ENCODE results near the gene PTH2.

- TF ChIP-seq CTCF (IDR thresholded peaks at IDR 0.05; ENCODE audit: low read length) (no peak), EZH2phosphoT487 (IDR thresholded peaks at IDR 0.05; ENCODE audit: low read length) (no peak), EZH2 (optimal IDR thresholded peaks at IDR 0.05; ENCODE audit: low read depth, low read length) (no peak)
These were observed 703 bp upstream of the PTH2 start for GRCh38 chr19:49423985-49424303.

Data from MM.1S (cell line).